ENCODE results near the gene RASA3. TPM values are rescaled to one million over a fixed set of nuclear protein-coding genes. Genes with fewer than 3 reads are reported as not detected.

RASA3 gene
- total RNA-seq, 1 experiment from 2014 or later = 18.6 TPM

GRCh38 chr13:114065141-114065925 is 67.1 kb downstream of the RASA3 start (continued):
- TF ChIP-seq ELF1 (IDR thresholded peaks at IDR 0.05; ENCODE audit: borderline replicate concordance, low read depth) (no peak), CEBPB (IDR thresholded peaks at IDR 0.05; ENCODE audit: low read depth) (no peak), JUND (IDR thresholded peaks at IDR 0.05) (no peak)
- TF ChIP-seq, protein P1, sequence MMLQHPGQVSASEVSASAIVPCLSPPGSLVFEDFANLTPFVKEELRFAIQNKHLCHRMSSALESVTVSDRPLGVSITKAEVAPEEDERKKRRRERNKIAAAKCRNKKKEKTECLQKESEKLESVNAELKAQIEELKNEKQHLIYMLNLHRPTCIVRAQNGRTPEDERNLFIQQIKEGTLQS (IDR thresholded peaks at IDR 0.05) = no peak

GRCh38 chr13:114064450-114065140 is 67.8 kb downstream of the RASA3 start:
- Histone ChIP-seq H3K9me3 (ENCODE audit: control insufficient read depth in 1 of 2, insufficient read depth in 1 of 2, low read depth in 1 of 2, low read length in 2 of 2) (no peaks in the 10 kb centered on the region), H3K27me3 (ENCODE audit: insufficient read depth, low read length) (no peaks in the 10 kb centered on the region), H3K9me2 (ENCODE audit: insufficient read depth) (no peaks in the 10 kb centered on the region), H3K9ac (ENCODE audit: low read length) (peak overlapping the region; percentile 80), H4K20me1 (ENCODE audit: insufficient read depth) (no peaks in the 10 kb centered on the region), H3K79me2 (ENCODE audit: insufficient read depth, low read length) (peaks cover 43% of the 10 kb centered on the region), H3K4me3 (replicated peaks in 1 of 2; ENCODE audit: low read depth in 1 of 2, low read length in 2 of 2) (peak overlapping the region; percentile 50 to 63), H3K36me3 (ENCODE audit: control insufficient read depth in 1 of 2, insufficient read depth in 2 of 2, low read length in 2 of 2) (no peaks in the 10 kb centered on the region), H3K4me1 (ENCODE audit: control insufficient read depth in 1 of 2, insufficient read depth in 2 of 2, low read length in 2 of 2) (peaks cover 31 to 44% of the 10 kb centered on the region in 2 experiments), H3K4me2 (ENCODE audit: low read length) (peak overlapping the region; percentile 96), H3K27ac (ENCODE audit: low read depth, low read length) (peak overlapping the region; percentile 99), H2AFZ (ENCODE audit: low read depth, low read length, poor library complexity, severe bottlenecking) (no peak overlapping the region)
- peak; percentile 31; the same call in 1 of the 2 replicates for TF ChIP-seq ZFX (IDR thresholded peaks at IDR 0.05)
- TF ChIP-seq, protein P1 (IDR thresholded peaks at IDR 0.05) = no peak
- intact Hi-C loops (cut with micrococcal nuclease) = loop anchor here (2.0 kb wide), 2 partner anchors 34 to 64 kb away; no protein-coding TSS in a partner anchor
- BruUV-seq (replicated peaks) = TSS peak; percentile 97
- POLR2A ChIA-PET = interaction anchor here (1.2 kb wide), 2 partner anchors 18 to 34 kb away, joined by 3 to 6 read pairs; no protein-coding TSS in a partner anchor
- peak; percentile 23 for ATAC-seq
- RAD21 ChIA-PET (ENCODE audit: low non-redundant PET in 1 of 2, low total read pairs in 2 of 2, uncharacterized antibody in 2 of 2, unreplicated experiment in 2 of 2) = no interaction called here
- CTCF ChIA-PET = no interaction called here
- no peak for DNase-seq (ENCODE audit: low read depth, low spot score)

Data from HCT116 (cell line).